Measurements from ENCODE around the gene KLHL2. TPM values are rescaled to one million over a fixed set of nuclear protein-coding genes. Genes with fewer than 3 reads are reported as not detected.
"Not testable (repeated sequence)": the region's sequence is repeated elsewhere in the genome, so short reads cannot be mapped to it uniquely, and the experiment has no call there.

The KLHL2 gene
- total RNA-seq, 2 experiments from 2014 or later: 27.9 to 33.8 TPM

DNA sequence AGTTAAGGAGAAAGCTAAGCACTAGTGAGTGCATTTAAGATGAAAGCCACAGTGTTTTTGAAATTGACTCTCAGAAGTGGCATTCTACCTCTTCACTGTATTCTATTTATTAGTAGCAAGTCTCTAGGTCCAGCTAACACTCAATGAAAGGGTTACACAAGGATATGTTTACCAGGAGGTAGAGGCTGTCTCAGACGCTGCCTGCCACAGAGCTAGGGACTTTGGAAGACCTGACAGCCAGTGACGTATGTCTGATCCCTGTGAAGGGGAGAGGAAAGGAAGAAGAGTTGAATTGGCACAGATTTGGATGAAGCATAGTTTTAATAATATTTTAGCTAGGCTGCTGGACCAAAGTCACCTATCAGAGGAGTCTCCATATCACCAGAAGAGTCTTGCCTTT, 36.5 kb upstream of the KLHL2 start:
- Histone ChIP-seq H4K20me1 (ENCODE audit: insufficient read depth, low read length) (no peaks in the 10 kb centered on the region), H2AFZ (ENCODE audit: low read length) (no peak overlapping the region), H3K9me2 (ENCODE audit: insufficient read depth, low read length) (no peaks in the 10 kb centered on the region), H3K79me2 (ENCODE audit: insufficient read depth, low read depth, low read length) (no peaks in the 10 kb centered on the region), H3K9me3 (ENCODE audit: low read length) (no peaks in the 10 kb centered on the region), H3K4me2 (ENCODE audit: low read length) (no peak overlapping the region), H3K4me1 (ENCODE audit: insufficient read depth, low read length, poor library complexity, severe bottlenecking) (no peaks in the 10 kb centered on the region), H3K4me3 (ENCODE audit: low read depth, low read length, poor library complexity, severe bottlenecking) (no peak overlapping the region), H3K27ac (ENCODE audit: low read depth, low read length, poor library complexity, severe bottlenecking) (no peak overlapping the region), H3K36me3 (ENCODE audit: insufficient read depth, low read length) (no peaks in the 10 kb centered on the region)
- POLR2A ChIA-PET: interaction anchor here (0.8 to 0.9 kb wide), 3 partner anchors 12 to 58 kb away, joined by 3 to 6 read pairs (median 3); partner anchors contain the start of gene TMEM192
- no peak for DNase-seq (ENCODE audit: low spot score)
- CTCF ChIA-PET (ENCODE audit: unreplicated experiment): no interaction called here
- TF ChIP-seq EZH2phosphoT487 (IDR thresholded peaks at IDR 0.05; ENCODE audit: borderline replicate concordance, low read depth, low read length): no peak
- TF ChIP-seq, protein P1, sequence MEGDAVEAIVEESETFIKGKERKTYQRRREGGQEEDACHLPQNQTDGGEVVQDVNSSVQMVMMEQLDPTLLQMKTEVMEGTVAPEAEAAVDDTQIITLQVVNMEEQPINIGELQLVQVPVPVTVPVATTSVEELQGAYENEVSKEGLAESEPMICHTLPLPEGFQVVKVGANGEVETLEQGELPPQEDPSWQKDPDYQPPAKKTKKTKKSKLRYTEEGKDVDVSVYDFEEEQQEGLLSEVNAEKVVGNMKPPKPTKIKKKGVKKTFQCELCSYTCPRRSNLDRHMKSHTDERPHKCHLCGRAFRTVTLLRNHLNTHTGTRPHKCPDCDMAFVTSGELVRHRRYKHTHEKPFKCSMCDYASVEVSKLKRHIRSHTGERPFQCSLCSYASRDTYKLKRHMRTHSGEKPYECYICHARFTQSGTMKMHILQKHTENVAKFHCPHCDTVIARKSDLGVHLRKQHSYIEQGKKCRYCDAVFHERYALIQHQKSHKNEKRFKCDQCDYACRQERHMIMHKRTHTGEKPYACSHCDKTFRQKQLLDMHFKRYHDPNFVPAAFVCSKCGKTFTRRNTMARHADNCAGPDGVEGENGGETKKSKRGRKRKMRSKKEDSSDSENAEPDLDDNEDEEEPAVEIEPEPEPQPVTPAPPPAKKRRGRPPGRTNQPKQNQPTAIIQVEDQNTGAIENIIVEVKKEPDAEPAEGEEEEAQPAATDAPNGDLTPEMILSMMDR (conservative IDR thresholded peaks at IDR 0.05; ENCODE audit: low read length): no peak
- intact Hi-C loops (cut with micrococcal nuclease; ENCODE audit: unreplicated experiment): no loop called here
- BruUV-seq (replicated peaks): no TSS peak

DNA sequence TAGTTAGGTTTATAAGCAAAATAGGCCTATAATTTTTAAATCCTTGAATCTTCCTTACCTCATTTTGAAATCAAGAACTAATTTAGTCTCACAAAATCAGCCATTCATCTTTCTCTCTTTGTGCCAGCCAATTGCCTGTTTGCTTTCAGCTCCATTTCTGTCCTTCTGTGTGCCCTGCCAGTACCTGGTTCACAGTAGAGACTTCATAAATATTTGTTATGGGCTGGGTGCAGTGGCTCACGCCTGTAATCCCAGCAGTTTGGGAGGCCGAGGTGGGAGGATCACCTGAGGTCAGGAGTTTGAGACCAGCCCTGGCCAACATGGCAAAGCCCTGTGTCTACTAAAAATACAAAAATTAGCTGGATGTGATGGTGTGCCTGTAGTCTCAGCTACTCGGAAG, 31.9 kb upstream of the KLHL2 start:
- H4K20me1 ChIP-seq (ENCODE audit: insufficient read depth, low read length); DNase-seq (ENCODE audit: low spot score); H3K27ac ChIP-seq (ENCODE audit: low read depth, low read length, poor library complexity, severe bottlenecking); intact Hi-C loops (cut with micrococcal nuclease; ENCODE audit: unreplicated experiment); H3K9me2 ChIP-seq (ENCODE audit: insufficient read depth, low read length); H3K36me3 ChIP-seq (ENCODE audit: insufficient read depth, low read length); H3K9me3 ChIP-seq (ENCODE audit: low read length); BruUV-seq (replicated peaks); H3K4me2 ChIP-seq (ENCODE audit: low read length); H3K79me2 ChIP-seq (ENCODE audit: insufficient read depth, low read depth, low read length); H3K4me3 ChIP-seq (ENCODE audit: low read depth, low read length, poor library complexity, severe bottlenecking); H2AFZ ChIP-seq (ENCODE audit: low read length); H3K4me1 ChIP-seq (ENCODE audit: insufficient read depth, low read length, poor library complexity, severe bottlenecking); CTCF ChIA-PET (ENCODE audit: unreplicated experiment): not testable (repeated sequence)
- POLR2A ChIA-PET: interaction anchor here (0.6 to 2.7 kb wide), 5 partner anchors 9 to 1721 kb away, joined by 3 to 6 read pairs (median 3); no protein-coding TSS in a partner anchor

DNA sequence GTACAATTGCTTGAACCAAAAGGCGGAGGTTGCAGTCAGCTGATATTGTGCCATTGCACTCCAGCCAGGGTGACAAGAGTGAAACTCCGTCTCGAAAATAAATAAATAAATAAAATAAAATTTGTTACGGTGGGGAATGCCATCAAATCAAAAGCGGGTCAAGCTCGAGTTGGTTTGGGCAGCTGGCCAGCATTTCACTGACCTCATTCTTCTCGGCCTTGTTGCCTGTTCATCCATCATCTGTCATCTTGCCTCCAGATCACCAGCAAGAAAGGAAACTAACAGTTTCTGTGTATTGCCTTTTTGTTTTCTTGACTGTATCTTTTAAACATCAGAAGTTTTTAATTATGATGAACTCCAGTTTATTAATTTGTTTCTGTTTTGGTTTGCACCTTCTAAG, 31.5 kb upstream of the KLHL2 start:
- ChIA-PET CTCF (ENCODE audit: unreplicated experiment) (no interaction called here), POLR2A (interaction anchor here (0.6 to 2.7 kb wide), 4 partner anchors 9 to 1721 kb away, joined by 3 to 6 read pairs (median 3); no protein-coding TSS in a partner anchor)
- Histone ChIP-seq H3K36me3 (ENCODE audit: insufficient read depth, low read length) (no peaks in the 10 kb centered on the region), H3K27ac (ENCODE audit: low read depth, low read length, poor library complexity, severe bottlenecking) (no peak overlapping the region), H3K4me1 (ENCODE audit: insufficient read depth, low read length, poor library complexity, severe bottlenecking) (no peaks in the 10 kb centered on the region), H2AFZ (ENCODE audit: low read length) (no peak overlapping the region), H3K9me2 (ENCODE audit: insufficient read depth, low read length) (no peaks in the 10 kb centered on the region), H3K9me3 (ENCODE audit: low read length) (no peaks in the 10 kb centered on the region), H4K20me1 (ENCODE audit: insufficient read depth, low read length) (no peaks in the 10 kb centered on the region), H3K79me2 (ENCODE audit: insufficient read depth, low read depth, low read length) (no peaks in the 10 kb centered on the region), H3K4me3 (ENCODE audit: low read depth, low read length, poor library complexity, severe bottlenecking) (no peak overlapping the region), H3K4me2 (ENCODE audit: low read length) (no peak overlapping the region)
- TF ChIP-seq, protein P1 (conservative IDR thresholded peaks at IDR 0.05; ENCODE audit: low read length): no peak
- no peak for TF ChIP-seq EZH2phosphoT487 (IDR thresholded peaks at IDR 0.05; ENCODE audit: borderline replicate concordance, low read depth, low read length)
- BruUV-seq (replicated peaks): no TSS peak
- no peak for DNase-seq (ENCODE audit: low spot score)
- intact Hi-C loops (cut with micrococcal nuclease; ENCODE audit: unreplicated experiment): no loop called here

All from OCI-LY7 (cell line).